Common myeloid progenitor, CD34-positive (primary cell): ENCODE measurements around the gene MT1X.

ENCODE experiments used
- CTCF ChIA-PET: fragments of 350-600 bp; sonication (Branson Sonifier 250); formaldehyde crosslinking; loops from one replicate; lab custom pipeline; 2021; ENCODE audit warnings: antibody characterized with exemption; lab: Charles Lee
- POLR2A ChIA-PET: fragments of 350-600 bp; sonication (Branson Sonifier 250); formaldehyde crosslinking; loops from one replicate; lab custom pipeline; 2021; ENCODE audit warnings: antibody characterized with exemption; lab: Charles Lee
- DNase-seq, 3 donors: peaks; one replicate each; pipeline versions ENCODE4 v3.0.0 to v3.0.0-alpha.2; 2013
- H3K27ac ChIP-seq, 2 experiments: 1 replicate in 1 of 2; 2 replicates in 1 of 2; pipeline ENCODE4 v1.7.0; 2013; ENCODE audit warnings: inconsistent platforms in 2 of 2, low read length in 2 of 2, mild to moderate bottlenecking in 2 of 2, low read depth in 1 of 2, moderate library complexity in 1 of 2; ENCODE audit not compliant: severe bottlenecking in 2 of 2, insufficient read depth in 1 of 2, poor library complexity in 1 of 2
- H3K27me3 ChIP-seq, 5 experiments: replicated peaks in 2 of 5; 1 replicate in 3 of 5; 2 replicates in 2 of 5; pipeline versions ENCODE4 v1.6.1 to v1.7.0; 2013; ENCODE audit warnings: low read length in 4 of 5, mild to moderate bottlenecking in 2 of 5, moderate library complexity in 2 of 5, inconsistent platforms in 1 of 5; ENCODE audit not compliant: insufficient read depth in 5 of 5, control insufficient read depth in 4 of 5
- H3K36me3 ChIP-seq, 4 experiments: 1 replicate in 2 of 4; 2 replicates in 2 of 4; pipeline versions ENCODE4 v1.6.1 to v1.7.0; 2013; ENCODE audit warnings: low read length in 3 of 4, control low read depth in 1 of 4, mild to moderate bottlenecking in 1 of 4; ENCODE audit not compliant: control insufficient read depth in 4 of 4, insufficient read depth in 4 of 4
- H3K4me1 ChIP-seq, 4 experiments: 1 replicate in 3 of 4; 2 replicates in 1 of 4; pipeline versions ENCODE4 v1.6.1 to v1.7.1; 2013; ENCODE audit warnings: low read length in 3 of 4, mild to moderate bottlenecking in 3 of 4, control low read depth in 1 of 4, inconsistent platforms in 1 of 4, moderate library complexity in 1 of 4; ENCODE audit not compliant: control insufficient read depth in 4 of 4, insufficient read depth in 4 of 4; ENCODE audit errors: control extremely low read depth in 1 of 4
- H3K4me3 ChIP-seq, 7 experiments: 1 replicate in 4 of 7; 2 replicates in 3 of 7; pipeline versions ENCODE4 v1.5.1 to v1.7.0; 2013; ENCODE audit warnings: mild to moderate bottlenecking in 7 of 7, low read length in 6 of 7, moderate library complexity in 6 of 7, inconsistent platforms in 2 of 7, low read depth in 2 of 7, control low read depth in 1 of 7; ENCODE audit not compliant: insufficient read depth in 4 of 7, control insufficient read depth in 1 of 7; ENCODE audit errors: extremely low read depth in 1 of 7
- H3K9me3 ChIP-seq, 5 experiments: 1 replicate in 4 of 5; 2 replicates in 1 of 5; pipeline versions ENCODE4 v1.6.1 to v1.7.1; 2013; ENCODE audit warnings: low read length in 4 of 5, mild to moderate bottlenecking in 2 of 5, inconsistent platforms in 1 of 5, low read depth in 1 of 5, moderate library complexity in 1 of 5; ENCODE audit not compliant: control insufficient read depth in 4 of 5, insufficient read depth in 2 of 5; ENCODE audit errors: control extremely low read depth in 1 of 5
- WGBS: methylation state at CpG from one replicate; pipeline ENCODE4 v1.1.5; 2013; ENCODE audit not compliant: insufficient coverage; 5-methylcytosine and 5-hydroxymethylcytosine counted together

The MT1X gene

GRCh38 chr16:56684926-56685590, 2.8 kb downstream of the MT1X start:
- H3K27ac ChIP-seq, result no peak overlapping the region
- peaks cover 0 to 26% (median 18%) of the 10 kb centered on the region in 5 experiments for H3K27me3 ChIP-seq
- H3K4me3 ChIP-seq, result no peak overlapping the region
- ChIA-PET CTCF (interaction anchor here (1.0 to 1.3 kb wide), 2 partner anchors 11 to 17 kb away, joined by 3 to 4 read pairs; no protein-coding TSS in a partner anchor), POLR2A (no interaction called here)
- peaks cover 0 to 11% (median 5%) of the 10 kb centered on the region in 5 experiments for H3K9me3 ChIP-seq
- 100% methylated on average over 4 of the region's 4 CpGs for WGBS
- H3K4me1 ChIP-seq, result peaks cover 0 to 16% (median 13%) of the 10 kb centered on the region in 4 experiments
- no peaks in the 10 kb centered on the region for H3K36me3 ChIP-seq
- no peak for DNase-seq

- H3K4me3 ChIP-seq, result no peak overlapping the region
- H3K36me3 ChIP-seq, result no peaks in the 10 kb centered on the region
- ChIA-PET CTCF (interaction anchor here (0.6 to 1.3 kb wide), 3 partner anchors 11 to 281 kb away, joined by 3 read pairs; partner anchors contain the start of gene MT1H), POLR2A (no interaction called here)
- peaks cover 0 to 13% (median 12%) of the 10 kb centered on the region in 4 experiments for H3K4me1 ChIP-seq
- WGBS, result 100% methylated on average over 4 of the region's 7 CpGs
- peaks cover 0 to 11% (median 8%) of the 10 kb centered on the region in 5 experiments for H3K9me3 ChIP-seq
- no peak overlapping the region for H3K27ac ChIP-seq
- peaks cover 0 to 21% (median 16%) of the 10 kb centered on the region in 5 experiments for H3K27me3 ChIP-seq
- no peak for DNase-seq
Observed at GRCh38 chr16:56686758-56687157, 4.5 kb downstream of the MT1X start.

GRCh38 chr16:56688762-56689161, 6.5 kb downstream of the MT1X start:
- DNase-seq, result no peak
- H3K4me1 ChIP-seq, result no peaks in the 10 kb centered on the region
- H3K27me3 ChIP-seq, result peaks cover 0 to 14% (median 5%) of the 10 kb centered on the region in 5 experiments
- peaks cover 0 to 11% (median 8%) of the 10 kb centered on the region in 5 experiments for H3K9me3 ChIP-seq
- no peaks in the 10 kb centered on the region for H3K36me3 ChIP-seq
- POLR2A ChIA-PET, result no interaction called here
- CTCF ChIA-PET, result interaction anchor here (1.2 to 1.7 kb wide), 2 partner anchors 13 to 85 kb away, joined by 3 to 4 read pairs; no protein-coding TSS in a partner anchor
- WGBS, result 75% methylated on average over 1 of the region's 1 CpG
- H3K4me3 ChIP-seq, result no peak overlapping the region
- no peak overlapping the region for H3K27ac ChIP-seq

GRCh38 chr16:56689171-56689570, 6.9 kb downstream of the MT1X start:
- peaks cover 0 to 14% (median 4%) of the 10 kb centered on the region in 5 experiments for H3K27me3 ChIP-seq
- CTCF ChIA-PET, result interaction anchor here (1.2 to 1.7 kb wide), 2 partner anchors 13 to 85 kb away, joined by 3 to 4 read pairs; no protein-coding TSS in a partner anchor

GRCh38 chr16:56690420-56691122, 8.3 kb downstream of the MT1X start:
- no peak overlapping the region for H3K27ac ChIP-seq
- ChIA-PET CTCF (no interaction called here), POLR2A (no interaction called here)
- 100% methylated on average over 2 of the region's 4 CpGs for WGBS
- H3K9me3 ChIP-seq, result peaks cover 0 to 11% (median 9%) of the 10 kb centered on the region in 5 experiments
- DNase-seq, result no peak
- peaks cover 0 to 7% (median 1%) of the 10 kb centered on the region in 5 experiments for H3K27me3 ChIP-seq
- no peaks in the 10 kb centered on the region for H3K36me3 ChIP-seq
- no peak overlapping the region for H3K4me3 ChIP-seq
- no peaks in the 10 kb centered on the region for H3K4me1 ChIP-seq

More at GRCh38 chr16:56689171-56689570, 6.9 kb downstream of the MT1X start:
- no peaks in the 10 kb centered on the region for H3K36me3 ChIP-seq
- no peak overlapping the region for H3K27ac ChIP-seq
- no peaks in the 10 kb centered on the region for H3K4me1 ChIP-seq
- POLR2A ChIA-PET, result no interaction called here
- WGBS, result 80% methylated on average over 2 of the region's 3 CpGs
- no peak overlapping the region for H3K4me3 ChIP-seq
- H3K9me3 ChIP-seq, result peaks cover 0 to 11% (median 8%) of the 10 kb centered on the region in 5 experiments
- DNase-seq, result no peak

GRCh38 chr16:56691885-56692284, 9.6 kb downstream of the MT1X start:
- no peaks in the 10 kb centered on the region for H3K36me3 ChIP-seq
- no peak overlapping the region for H3K4me3 ChIP-seq
- no peak overlapping the region for H3K27ac ChIP-seq
- CTCF ChIA-PET, result no interaction called here
- H3K9me3 ChIP-seq, result peaks cover 0 to 5% (median 3%) of the 10 kb centered on the region in 5 experiments
- no peak for DNase-seq
- H3K27me3 ChIP-seq, result peaks cover 0 to 4% (median 0%) of the 10 kb centered on the region in 5 experiments
- H3K4me1 ChIP-seq, result no peaks in the 10 kb centered on the region
- 100% methylated on average over 2 of the region's 4 CpGs for WGBS
- POLR2A ChIA-PET, result no interaction called here
